GM12878 (cell line): ENCODE measurements around the gene GRM7.

Experiments
- BACH1 ChIP-seq: fragments of 450-650 bp; IDR thresholded peaks from 2 replicates; pipeline ENCODE4 v1.6.1; 2017; ENCODE audit warnings: mild to moderate bottlenecking, borderline replicate concordance
- CTCF ChIP-seq, 3 experiments: IDR thresholded peaks in 2 of 3; conservative IDR thresholded peaks in 1 of 3; 2 replicates each; pipeline ENCODE4 v1.5.1; 2011; ENCODE audit warnings: low read depth in 3 of 3, low read length in 3 of 3, mild to moderate bottlenecking in 3 of 3, control low read depth in 2 of 3, moderate library complexity in 2 of 3, inconsistent platforms in 1 of 3, mixed read lengths in 1 of 3; ENCODE audit not compliant: control insufficient read depth in 2 of 3, insufficient read depth in 1 of 3; ENCODE audit errors: extremely low read depth in 1 of 3
- GABPA ChIP-seq: IDR thresholded peaks from 2 replicates; pipeline ENCODE4 v1.6.1; 2014; ENCODE audit warnings: antibody characterized with exemption, low read depth, mild to moderate bottlenecking, inconsistent platforms
- IKZF1 ChIP-seq: fragments of 450-650 bp; conservative IDR thresholded peaks from 2 replicates; pipeline ENCODE4 v1.6.1; 2017; ENCODE audit warnings: antibody characterized with exemption, mild to moderate bottlenecking
- IRF3 ChIP-seq: fragments of 450-650 bp; IDR thresholded peaks from 2 replicates; pipeline ENCODE4 v1.6.1; 2014; ENCODE audit warnings: mild to moderate bottlenecking
- MLLT1 ChIP-seq: fragments of 450-650 bp; IDR thresholded peaks from 2 replicates; pipeline ENCODE4 v1.6.1; 2016; ENCODE audit warnings: mild to moderate bottlenecking
- NR2C2 ChIP-seq: IDR thresholded peaks from 2 replicates; pipeline ENCODE4 v1.6.1; 2011; ENCODE audit warnings: borderline replicate concordance, low read depth; ENCODE audit not compliant: control insufficient read depth, insufficient read length
- POLR2A ChIP-seq: IDR thresholded peaks from 2 replicates; pipeline ENCODE4 v1.6.1; 2011; ENCODE audit warnings: low read depth, mild to moderate bottlenecking, low read length
- POLR2AphosphoS5 ChIP-seq: IDR thresholded peaks from 2 replicates; pipeline ENCODE4 v1.6.1; 2011; ENCODE audit warnings: mild to moderate bottlenecking, low read length, inconsistent platforms
- RAD21 ChIP-seq: IDR thresholded peaks from 2 replicates; pipeline ENCODE4 v1.6.1; 2011; ENCODE audit warnings: mild to moderate bottlenecking, low read depth, low read length, moderate library complexity; ENCODE audit not compliant: insufficient read depth
- SP1 ChIP-seq: IDR thresholded peaks from one replicate; pipeline ENCODE4 v1.6.1; 2011; ENCODE audit warnings: low read depth, low read length
- TAF1 ChIP-seq: IDR thresholded peaks from 2 replicates; pipeline ENCODE4 v1.6.1; 2011; ENCODE audit warnings: mild to moderate bottlenecking, low read depth, low read length, borderline replicate concordance
- USF2 ChIP-seq: IDR thresholded peaks from 2 replicates; pipeline ENCODE4 v1.6.1; 2011; ENCODE audit warnings: low read depth, low read length, improper control_type of control experiment, borderline replicate concordance

GRCh38 chr3:7437231-7437630, 576.3 kb downstream of the GRM7 start:
- TF ChIP-seq RAD21 (no peak), GABPA (no peak), POLR2A (no peak), SP1 (no peak), NR2C2 (no peak), BACH1 (no peak), IKZF1 (no peak), CTCF (IDR thresholded peaks at IDR 0.05 in 2 of 3, conservative IDR thresholded peaks at IDR 0.05 in 1 of 3; ENCODE audit: control insufficient read depth in 2 of 3, extremely low read depth in 1 of 3, insufficient read depth in 1 of 3, low read depth in 3 of 3, low read length in 3 of 3) (no peak), POLR2AphosphoS5 (no peak), TAF1 (no peak), USF2 (no peak), MLLT1 (no peak), IRF3 (no peak)
